ENCODE measurements around the gene ALG14. TPM values are rescaled to one million over a fixed set of nuclear protein-coding genes. Genes with fewer than 3 reads are reported as not detected.
"Not testable (repeated sequence)": the region's sequence is repeated elsewhere in the genome, so short reads cannot be mapped to it uniquely, and the experiment has no call there.

ALG14 gene
- total RNA-seq, 1 donor from 2014 or later: 3.4 TPM

- no peak for ATAC-seq
- intact Hi-C loops (cut with DNase I): no loop called here
Observed at GRCh38 chr1:94951046-94951445, 121.7 kb downstream of the ALG14 start.

GRCh38 chr1:94949681-94950661 is 122.8 kb downstream of the ALG14 start:
- Histone ChIP-seq H3K27me3 (no peaks in the 10 kb centered on the region), H3K4me1 (peaks cover 6% of the 10 kb centered on the region), H3K36me3 (no peaks in the 10 kb centered on the region), H3K9me3 (no peaks in the 10 kb centered on the region), H3K4me3 (no peak overlapping the region), H3K27ac (peak overlapping the region; percentile 30)
- TF ChIP-seq CTCF (IDR thresholded peaks at IDR 0.05): no peak
- DNase-seq: no peak
- ATAC-seq: peak; percentile 87
- intact Hi-C loops (cut with DNase I): no loop called here

More at GRCh38 chr1:94951046-94951445, 121.7 kb downstream of the ALG14 start:
- no peak for TF ChIP-seq CTCF (IDR thresholded peaks at IDR 0.05)
- Histone ChIP-seq H3K27me3 (no peaks in the 10 kb centered on the region), H3K4me3 (no peak overlapping the region), H3K9me3 (no peaks in the 10 kb centered on the region), H3K27ac (no peak overlapping the region), H3K4me1 (peaks cover 6% of the 10 kb centered on the region), H3K36me3 (no peaks in the 10 kb centered on the region)
- no peak for DNase-seq

GRCh38 chr1:94947437-94947836 is 125.3 kb downstream of the ALG14 start:
- Histone ChIP-seq H3K4me1 (peaks cover 6% of the 10 kb centered on the region), H3K9me3 (no peaks in the 10 kb centered on the region), H3K27me3 (no peaks in the 10 kb centered on the region), H3K36me3 (no peaks in the 10 kb centered on the region), H3K27ac (no peak overlapping the region), H3K4me3 (no peak overlapping the region)
- no peak for DNase-seq
- no peak for TF ChIP-seq CTCF (IDR thresholded peaks at IDR 0.05)
- intact Hi-C loops (cut with DNase I): no loop called here
- ATAC-seq: peak; percentile 64

- Histone ChIP-seq H3K4me3 (no peak overlapping the region), H3K27ac (peak overlapping the region; percentile 34), H3K36me3 (no peaks in the 10 kb centered on the region), H3K9me3 (no peaks in the 10 kb centered on the region), H3K4me1 (peaks cover 6% of the 10 kb centered on the region), H3K27me3 (no peaks in the 10 kb centered on the region)
- DNase-seq (no peak), ATAC-seq (no peak)
- no peak for TF ChIP-seq CTCF (IDR thresholded peaks at IDR 0.05)
- intact Hi-C loops (cut with DNase I): no loop called here
Observed at GRCh38 chr1:94946886-94947285, 125.9 kb downstream of the ALG14 start.

- H3K36me3 ChIP-seq: no peaks in the 10 kb centered on the region
- H3K27me3 ChIP-seq: no peaks in the 10 kb centered on the region
- no peak overlapping the region for H3K27ac ChIP-seq
- no peak for DNase-seq
- H3K9me3 ChIP-seq: no peaks in the 10 kb centered on the region
- H3K4me3 ChIP-seq: no peak overlapping the region
- ATAC-seq: peak; percentile 75
- no peak for TF ChIP-seq CTCF (IDR thresholded peaks at IDR 0.05)
- no peaks in the 10 kb centered on the region for H3K4me1 ChIP-seq
- intact Hi-C loops (cut with DNase I): no loop called here
Observed at GRCh38 chr1:94942171-94943128, 130.3 kb downstream of the ALG14 start.

- H3K9me3 ChIP-seq; H3K4me3 ChIP-seq; H3K27me3 ChIP-seq; DNase-seq; H3K4me1 ChIP-seq; intact Hi-C loops (cut with DNase I); H3K36me3 ChIP-seq; ATAC-seq; H3K27ac ChIP-seq: not testable (repeated sequence)
Observed at GRCh38 chr1:94941480-94941879, 131.3 kb downstream of the ALG14 start.

All from upper lobe of right lung (tissue), 1 donor.